Hepatocyte (in vitro differentiated cells): ENCODE data around the gene ARMC3.

Experiments
- EZH2 ChIP-seq: fragments of 200-600 bp; sonication (generic); IDR thresholded peaks from 2 replicates; pipeline ENCODE4 v1.6.1; 2016; ENCODE audit warnings: antibody characterized with exemption, mild to moderate bottlenecking, borderline replicate concordance
- EZH2phosphoT487 ChIP-seq: fragments of 200-600 bp; sonication (generic); IDR thresholded peaks from one replicate; pipeline ENCODE4 v1.6.1; 2018; ENCODE audit warnings: antibody characterized with exemption, mild to moderate bottlenecking, low read depth, moderate library complexity; ENCODE audit not compliant: unreplicated experiment, severe bottlenecking
- TF ChIP-seq, protein P1 (sequence below): fragments of 200-600 bp; sonication (generic); IDR thresholded peaks from 2 replicates; pipeline ENCODE4 v1.5.1; 2016; ENCODE audit warnings: antibody characterized with exemption, mild to moderate bottlenecking; ENCODE audit not compliant: poor library complexity

DNA sequence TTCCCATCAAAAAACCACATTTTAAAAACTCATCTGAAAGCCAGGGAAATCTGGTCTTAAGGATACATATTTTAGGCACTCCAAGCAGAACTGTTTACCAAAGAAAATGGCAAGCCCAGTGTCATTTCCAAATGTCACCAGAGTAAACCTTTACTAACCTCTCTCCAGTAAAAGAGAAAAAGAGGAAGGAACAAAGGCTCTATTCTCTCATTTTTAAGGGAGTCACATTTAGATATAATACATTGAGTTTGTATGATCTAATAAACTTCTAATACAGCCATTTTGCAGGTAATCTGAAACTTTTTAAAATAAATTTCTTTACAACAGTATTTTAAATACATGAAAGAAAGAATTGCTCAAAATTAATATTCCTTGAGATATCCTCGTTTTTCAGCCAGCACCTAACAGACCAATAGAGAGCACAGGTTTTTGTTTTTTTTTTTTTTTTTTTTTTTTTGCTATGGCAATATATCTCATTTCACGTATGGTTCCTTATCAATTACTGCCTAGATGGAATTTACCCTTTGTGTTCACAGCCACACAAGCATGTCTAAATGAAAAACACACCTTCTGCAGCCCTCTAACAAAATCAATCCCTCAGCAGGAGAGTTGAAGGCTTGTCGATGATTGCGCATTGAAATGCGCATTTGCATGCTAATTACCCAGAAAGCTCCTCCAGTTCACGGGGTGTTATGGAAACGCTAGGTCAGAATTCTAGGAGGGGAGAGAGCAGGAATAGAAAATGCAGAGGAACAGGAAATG, 127.8 kb downstream of the ARMC3 start:
- TF ChIP-seq, protein P1, sequence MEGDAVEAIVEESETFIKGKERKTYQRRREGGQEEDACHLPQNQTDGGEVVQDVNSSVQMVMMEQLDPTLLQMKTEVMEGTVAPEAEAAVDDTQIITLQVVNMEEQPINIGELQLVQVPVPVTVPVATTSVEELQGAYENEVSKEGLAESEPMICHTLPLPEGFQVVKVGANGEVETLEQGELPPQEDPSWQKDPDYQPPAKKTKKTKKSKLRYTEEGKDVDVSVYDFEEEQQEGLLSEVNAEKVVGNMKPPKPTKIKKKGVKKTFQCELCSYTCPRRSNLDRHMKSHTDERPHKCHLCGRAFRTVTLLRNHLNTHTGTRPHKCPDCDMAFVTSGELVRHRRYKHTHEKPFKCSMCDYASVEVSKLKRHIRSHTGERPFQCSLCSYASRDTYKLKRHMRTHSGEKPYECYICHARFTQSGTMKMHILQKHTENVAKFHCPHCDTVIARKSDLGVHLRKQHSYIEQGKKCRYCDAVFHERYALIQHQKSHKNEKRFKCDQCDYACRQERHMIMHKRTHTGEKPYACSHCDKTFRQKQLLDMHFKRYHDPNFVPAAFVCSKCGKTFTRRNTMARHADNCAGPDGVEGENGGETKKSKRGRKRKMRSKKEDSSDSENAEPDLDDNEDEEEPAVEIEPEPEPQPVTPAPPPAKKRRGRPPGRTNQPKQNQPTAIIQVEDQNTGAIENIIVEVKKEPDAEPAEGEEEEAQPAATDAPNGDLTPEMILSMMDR = no peak
- TF ChIP-seq EZH2 (no peak), EZH2phosphoT487 (no peak)
